GM20000 (cell line): ENCODE data around the gene LMBRD2.

Experiments
- DNase-seq: peaks from one replicate; pipeline ENCODE4 v3.0.0; 2012; ENCODE audit warnings: low spot score
- CTCF ChIP-seq: IDR thresholded peaks from 2 replicates; pipeline ENCODE4 v1.5.1; 2012; ENCODE audit warnings: mild to moderate bottlenecking, control low read depth; ENCODE audit errors: extremely low read depth, missing control alignments

The LMBRD2 gene

GRCh38 chr5:36105819-36106218 lies 45.9 kb downstream of the LMBRD2 start:
- no peak for TF ChIP-seq CTCF
- DNase-seq, result no peak

GRCh38 chr5:36099748-36100147 lies 51.9 kb downstream of the LMBRD2 start:
- TF ChIP-seq CTCF, result no peak
- DNase-seq, result no peak

- no peak for TF ChIP-seq CTCF
- DNase-seq, result no peak
Measured at GRCh38 chr5:36096486-36096885, 55.2 kb downstream of the LMBRD2 start.

GRCh38 chr5:36089989-36090388 lies 61.7 kb downstream of the LMBRD2 start:
- no peak for DNase-seq
- peak; percentile 34 for TF ChIP-seq CTCF

DNA sequence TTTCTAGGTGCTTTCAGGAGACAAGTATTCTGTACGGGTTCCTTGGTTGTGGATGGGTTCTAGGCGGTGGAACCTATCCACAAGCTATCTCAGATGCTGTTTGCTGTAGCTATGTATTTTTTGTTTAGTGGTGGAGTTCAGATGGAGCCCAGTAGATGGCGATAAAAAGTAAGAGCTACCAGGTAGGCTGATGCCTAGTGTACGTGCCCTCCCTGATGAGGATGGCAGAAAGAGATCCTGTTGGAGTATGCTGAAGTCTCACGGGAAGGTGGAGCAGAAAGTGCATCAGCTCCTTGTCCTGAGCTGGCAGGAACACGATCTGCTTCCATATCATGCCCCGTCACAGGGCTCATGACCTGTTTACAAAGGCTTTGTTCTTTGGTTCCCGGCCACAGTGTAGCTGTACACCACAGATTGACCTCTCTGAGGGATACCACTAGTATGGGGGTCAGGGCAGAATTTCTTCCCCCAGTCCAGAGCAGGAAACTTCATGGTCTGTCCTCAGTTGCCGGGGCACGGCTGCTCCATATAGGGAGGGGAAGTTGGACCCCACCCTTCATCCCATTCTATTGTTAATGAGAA lies 72.4 kb downstream of the LMBRD2 start:
- DNase-seq, result peak; percentile 60
- peak; percentile 59 for TF ChIP-seq CTCF

- TF ChIP-seq CTCF, result no peak
- DNase-seq, result no peak
Measured at GRCh38 chr5:36078430-36078829, 73.3 kb downstream of the LMBRD2 start.

DNA sequence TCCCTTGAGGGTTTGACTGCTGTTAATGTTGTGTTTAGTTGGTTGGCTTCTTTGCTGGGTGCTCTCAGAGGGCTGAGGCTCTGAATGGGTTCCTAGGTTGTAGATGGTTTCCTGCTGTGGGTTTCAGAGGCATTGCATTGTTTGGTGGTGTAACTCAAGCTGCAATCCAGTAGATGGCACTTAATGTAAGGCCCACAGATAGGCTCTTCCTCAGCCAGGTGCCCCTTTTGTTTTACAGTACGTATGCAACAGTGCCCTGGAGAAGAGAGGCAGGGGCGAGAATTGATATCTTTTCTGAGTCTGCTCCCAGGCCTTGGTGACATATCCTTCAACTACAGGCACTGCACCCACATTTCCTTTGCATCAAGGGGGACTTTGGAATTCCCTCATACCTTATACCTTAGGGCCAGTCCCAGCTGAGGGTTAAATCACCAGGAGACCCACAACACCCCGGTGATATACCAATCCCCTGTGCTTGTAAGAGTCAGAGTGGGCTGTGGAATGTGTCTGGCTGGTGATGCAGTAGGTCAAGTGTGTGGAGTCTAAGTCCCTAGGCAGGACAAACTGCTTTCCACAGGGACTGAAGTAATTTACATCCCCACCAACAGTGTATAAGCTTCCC lies 78.0 kb downstream of the LMBRD2 start:
- DNase-seq, result peak; percentile 12
- TF ChIP-seq CTCF, result peak; percentile 24
